Stimulated activated CD8-positive, alpha-beta memory T cell treated with anti-CD3 and anti-CD28 coated beads, Interleukin-4, amount 100 ng/mL, for 1 hour (primary cell): ENCODE data around the gene PHLDA1.

ENCODE experiments used
- DNase-seq, 2 donors: peaks; one replicate each; pipeline ENCODE4 v3.0.0-alpha.2; 2020; ENCODE audit warnings: low read depth in 2 of 2, low spot score in 1 of 2

The PHLDA1 gene

DNA sequence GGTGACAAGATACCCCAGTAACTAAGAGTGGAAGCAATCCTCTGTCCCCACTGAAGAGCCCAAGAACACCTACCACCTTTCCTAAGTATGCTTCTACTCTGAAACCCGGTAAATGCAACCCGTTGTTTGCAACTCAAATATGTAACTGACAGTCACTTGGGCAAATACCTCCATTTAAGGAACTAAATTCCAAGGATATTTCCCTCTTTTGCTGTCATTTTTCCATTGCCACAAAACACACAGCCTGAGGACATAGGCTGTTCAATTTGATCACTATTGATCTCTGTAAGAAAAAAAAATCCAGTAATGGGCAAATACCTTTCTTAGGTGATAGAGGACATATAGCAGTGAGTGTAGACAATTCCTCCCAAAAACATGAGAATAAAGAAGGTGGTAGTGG is 6.6 kb upstream of the PHLDA1 start:
- DNase-seq = no peak

DNA sequence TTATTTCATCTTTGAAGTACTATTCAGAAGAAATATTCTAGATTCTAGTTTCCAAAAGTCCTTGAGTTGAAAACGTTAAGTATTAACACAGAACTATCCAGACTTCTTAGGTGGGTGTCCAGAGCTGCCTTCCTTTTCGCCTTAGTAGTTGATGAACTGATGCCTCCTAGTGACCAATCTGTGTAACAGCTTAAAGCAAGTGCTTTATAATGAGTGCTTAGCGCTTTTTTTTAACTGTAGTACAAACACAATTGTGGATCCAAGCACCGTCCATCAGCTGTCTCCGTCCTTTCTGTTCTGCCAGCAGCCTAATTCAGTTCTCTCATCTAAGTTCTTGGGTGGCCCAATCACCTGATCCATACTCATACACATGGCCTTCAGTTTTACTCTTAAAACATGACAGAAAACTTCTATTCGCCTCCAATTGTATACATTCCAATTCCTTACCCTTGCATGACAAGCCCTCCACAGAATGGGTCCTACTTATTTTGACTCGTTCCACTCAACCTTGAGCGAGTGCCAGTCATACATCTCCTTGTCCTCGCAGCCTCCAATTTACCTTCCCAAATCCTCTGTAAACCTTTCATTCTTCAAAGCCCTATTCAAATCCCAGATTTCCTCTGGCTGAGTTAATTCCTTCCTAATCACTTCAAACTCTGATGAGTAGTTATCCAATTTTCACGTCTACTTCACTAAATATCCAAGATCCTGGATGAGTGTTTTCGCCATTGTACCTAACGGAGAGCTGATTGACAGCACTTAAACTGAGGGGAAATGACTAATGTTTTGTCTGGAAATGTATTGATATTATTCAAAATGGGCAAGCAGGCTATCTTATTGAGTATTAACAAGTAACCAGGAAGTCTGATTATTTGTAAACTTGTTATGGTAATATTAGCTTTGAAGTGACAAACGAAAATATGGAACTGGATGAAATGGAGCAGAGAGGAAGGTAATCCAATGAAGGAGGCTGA is 5.8 kb upstream of the PHLDA1 start:
- DNase-seq = no peak

DNA sequence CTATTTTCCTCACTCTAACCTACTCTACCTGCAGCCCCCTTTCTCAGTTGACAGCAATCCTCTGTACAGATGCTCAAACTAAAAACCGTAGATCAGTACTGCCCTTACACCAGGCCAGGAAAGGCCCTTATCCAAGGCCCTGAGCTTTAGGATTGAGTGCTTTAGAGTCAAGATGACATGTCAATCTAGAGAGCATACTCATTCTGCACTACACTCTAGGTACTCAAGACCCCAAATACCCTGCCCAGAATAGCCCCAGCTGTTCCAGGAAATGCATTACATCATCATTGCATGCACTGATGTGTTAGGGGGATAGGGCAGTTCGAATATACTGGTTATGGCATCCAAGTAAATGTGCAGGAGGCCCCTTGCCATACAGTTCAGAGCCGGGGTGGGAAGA is 3.5 kb upstream of the PHLDA1 start:
- no peak for DNase-seq

DNA sequence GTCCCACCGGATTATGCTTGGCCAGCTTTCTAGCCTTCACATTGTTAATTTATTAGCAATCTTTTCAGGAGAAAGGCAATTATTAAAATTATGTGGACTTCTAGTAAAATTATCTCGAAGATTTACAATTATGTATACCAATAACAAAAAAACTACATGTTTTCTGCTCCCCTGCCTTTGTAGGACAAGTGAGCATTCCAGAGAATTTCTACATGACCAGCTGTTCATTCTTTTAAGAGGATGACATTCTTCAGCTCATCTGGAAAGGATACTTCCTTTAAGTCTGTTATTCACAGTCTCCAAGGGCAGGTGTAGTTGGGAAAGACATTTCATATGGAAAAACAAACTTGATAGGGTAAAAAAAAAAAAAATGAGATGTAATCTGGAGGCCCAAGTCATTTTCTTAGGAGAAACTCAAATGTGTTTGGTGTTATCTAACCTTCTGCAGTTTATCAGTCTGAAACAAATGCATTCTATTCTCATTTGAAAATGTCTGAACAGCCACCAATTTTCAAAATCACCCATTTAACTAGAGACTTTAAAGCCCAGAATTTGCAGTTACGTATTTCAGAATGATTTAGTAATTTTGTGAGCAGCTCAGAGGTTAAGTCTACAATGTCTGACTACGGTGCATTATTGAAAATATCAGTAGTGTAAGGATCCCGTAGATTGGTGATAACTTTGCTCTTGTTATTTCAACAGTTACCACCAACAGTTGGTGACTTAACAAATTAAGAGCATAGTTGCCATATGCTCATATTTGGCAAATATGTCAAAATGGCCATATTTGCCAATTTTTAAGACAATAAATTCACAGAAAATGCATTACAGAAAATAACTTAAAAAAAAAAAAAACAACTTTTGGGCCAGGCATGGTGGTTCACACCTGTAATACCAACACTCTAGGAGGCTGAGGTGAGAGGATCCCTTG is 1.8 kb upstream of the PHLDA1 start:
- no peak for DNase-seq

DNA sequence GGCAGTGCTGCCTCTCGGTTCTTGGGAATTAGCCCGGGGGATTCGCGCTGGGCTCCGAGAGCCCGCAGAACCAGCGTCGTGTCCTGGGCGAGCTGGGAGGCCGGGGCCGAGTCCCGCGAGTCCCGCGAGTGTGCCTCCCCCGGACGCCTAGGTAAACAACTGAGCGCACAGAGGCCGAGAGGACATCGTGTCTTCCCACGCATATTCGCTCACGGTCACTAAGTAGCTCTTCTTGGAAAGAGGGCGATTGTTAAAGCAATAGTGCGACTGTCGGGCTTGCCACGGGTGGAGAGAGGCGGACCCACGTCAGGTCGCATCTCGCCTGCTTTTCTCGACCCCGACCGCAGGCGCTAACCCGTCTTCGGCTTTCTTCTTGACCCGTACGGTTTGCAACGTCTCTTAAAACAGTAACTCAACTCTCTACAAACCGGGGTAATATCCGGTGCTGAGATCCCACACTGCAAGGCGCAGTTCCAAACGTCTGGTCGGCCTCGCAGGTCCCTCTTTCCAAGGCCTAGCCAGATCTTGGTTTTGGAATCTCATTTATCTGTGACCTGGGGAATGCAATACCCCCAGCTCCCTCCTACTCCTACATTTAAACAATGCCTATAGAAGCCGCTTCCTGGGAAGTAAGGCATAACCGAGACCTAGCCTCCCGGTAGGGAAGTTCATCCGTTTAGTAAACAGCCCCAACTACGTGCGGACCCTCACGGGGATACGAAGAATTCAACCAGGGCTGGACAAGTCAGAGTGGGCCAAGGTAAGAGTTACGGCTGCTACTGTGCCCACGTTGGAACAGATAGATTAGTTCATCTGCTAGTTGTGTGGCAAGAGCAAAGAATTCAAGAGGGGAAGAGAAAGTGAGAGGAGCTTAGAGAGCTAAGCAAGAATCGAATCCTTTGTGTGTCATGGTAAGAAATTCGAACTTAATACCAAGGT is 736 bp upstream of the PHLDA1 start:
- DNase-seq = no peak

DNA sequence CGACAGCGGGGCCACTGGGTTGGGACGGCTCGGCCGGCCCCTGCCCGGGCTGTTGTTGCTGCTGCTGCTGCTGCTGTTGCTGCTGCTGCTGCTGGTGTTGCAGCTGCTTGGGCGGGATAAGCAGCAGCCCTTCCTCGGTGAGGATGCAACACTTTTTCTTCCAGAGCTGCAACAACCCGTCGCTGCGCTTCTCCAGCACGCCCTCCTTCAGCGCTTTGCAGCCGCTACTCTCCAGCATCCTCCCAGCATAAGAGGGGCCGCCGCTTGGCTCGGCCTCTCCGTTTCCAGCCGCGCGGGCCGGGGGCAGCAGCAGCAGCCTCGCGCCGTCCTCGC is 529 bp downstream of the PHLDA1 start:
- DNase-seq = no peak

DNA sequence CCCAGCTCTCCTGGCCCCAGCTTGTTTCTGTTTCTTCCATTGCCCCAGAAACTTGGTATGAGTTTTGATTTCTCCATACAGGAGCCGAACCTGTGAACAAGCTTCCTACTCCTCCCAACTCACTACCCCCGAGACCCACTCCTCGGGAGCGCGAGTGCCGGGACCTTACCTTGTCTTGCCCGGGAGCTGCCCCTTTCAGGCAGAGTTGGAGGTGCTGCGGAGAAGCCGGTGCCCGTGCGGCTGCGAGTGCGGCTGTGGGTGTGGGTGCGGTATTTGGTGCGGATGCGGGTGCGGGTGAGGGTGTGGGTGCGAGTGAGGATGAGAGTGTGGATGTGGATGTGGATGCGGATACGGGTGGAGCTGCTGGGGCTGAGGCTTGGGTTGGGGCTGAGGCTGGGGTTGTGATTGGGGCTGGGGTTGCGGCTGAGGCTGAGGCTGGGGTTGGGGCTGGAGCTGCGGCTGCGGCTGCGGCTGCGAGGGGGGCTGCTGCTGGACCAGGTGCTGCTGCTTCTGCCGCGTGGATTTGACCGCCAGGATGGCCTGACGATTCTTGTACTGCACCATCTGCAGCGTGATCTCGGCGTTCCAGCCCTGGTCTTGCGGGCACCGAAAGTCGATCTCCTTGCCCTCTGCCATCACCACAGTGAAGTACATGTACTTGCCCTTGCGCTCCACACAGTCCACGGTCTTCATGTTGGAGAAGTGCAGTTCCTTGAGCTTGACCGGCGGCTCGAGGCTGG is 1.1 kb downstream of the PHLDA1 start:
- DNase-seq = peak in 1 of 2 donors; percentile 27

DNA sequence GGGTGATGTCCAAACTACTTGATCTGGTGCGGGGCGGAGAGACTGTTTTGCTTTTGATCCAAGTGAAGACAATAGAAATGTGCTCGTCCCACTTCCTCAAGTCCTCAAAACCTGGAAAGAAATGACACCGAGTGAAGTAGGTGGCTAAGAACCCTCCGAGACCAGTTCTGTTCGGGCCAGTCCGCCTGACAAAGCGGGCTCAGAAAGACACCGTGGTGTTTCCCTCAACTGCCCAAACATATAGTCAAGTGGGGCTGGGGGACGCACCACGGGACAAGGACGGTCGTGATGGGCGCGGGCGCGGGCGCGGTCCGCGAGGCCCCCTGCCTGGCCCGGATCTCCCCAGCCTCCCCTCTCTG is 1.6 kb downstream of the PHLDA1 start:
- DNase-seq = no peak

DNA sequence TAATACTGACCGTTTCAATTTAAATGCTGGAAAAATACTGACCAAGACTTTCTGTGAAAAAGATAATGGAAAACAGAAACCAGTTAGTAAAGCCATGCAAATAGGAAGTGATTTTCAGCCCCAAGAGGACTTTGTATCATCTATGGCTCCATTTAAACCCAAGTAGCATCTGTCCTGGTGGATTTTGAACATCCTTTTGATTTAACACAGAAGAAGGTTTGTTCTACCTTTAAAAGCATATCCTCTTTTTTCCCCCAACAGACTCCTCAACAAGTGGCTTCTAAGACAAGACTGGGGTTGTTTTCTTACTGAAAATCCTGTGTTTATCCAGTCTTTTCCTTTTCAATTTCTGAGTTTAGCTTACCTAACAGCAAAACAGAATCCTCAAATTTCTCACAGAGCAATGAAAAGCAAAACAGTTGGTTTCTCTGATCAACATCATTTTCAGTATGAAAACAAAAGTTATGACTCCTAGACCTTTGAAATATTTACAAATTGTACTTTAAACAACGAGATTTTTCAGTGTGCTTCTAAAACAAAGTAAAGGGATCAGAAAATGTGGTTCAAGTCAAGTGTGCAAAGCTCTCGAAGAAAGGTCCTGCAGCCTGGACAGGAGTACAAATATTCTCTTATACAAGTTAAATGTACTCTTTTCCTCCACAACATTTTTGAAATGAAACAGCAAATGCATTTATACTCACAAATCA is 2.9 kb downstream of the PHLDA1 start:
- DNase-seq = no peak

DNA sequence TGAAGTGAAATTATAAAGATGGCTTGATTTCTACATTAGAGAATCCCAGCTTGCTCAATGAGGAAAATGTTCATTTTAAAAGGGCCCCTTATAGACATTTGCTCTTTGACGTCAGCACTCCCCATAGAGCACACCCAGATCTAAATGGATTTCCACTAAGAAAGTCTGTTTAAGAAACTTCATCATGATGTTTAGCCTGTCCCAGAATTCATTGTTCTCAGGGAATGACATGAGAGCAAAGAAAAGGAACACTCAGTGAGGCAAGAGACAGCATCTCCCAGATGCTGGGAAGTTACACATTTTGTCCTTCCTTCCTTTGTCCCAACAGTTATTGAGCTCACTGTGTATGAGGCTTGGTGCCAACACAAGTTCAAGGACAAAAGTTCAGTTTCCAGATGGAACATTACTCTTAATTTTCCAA is 4.9 kb downstream of the PHLDA1 start:
- DNase-seq = no peak

DNA sequence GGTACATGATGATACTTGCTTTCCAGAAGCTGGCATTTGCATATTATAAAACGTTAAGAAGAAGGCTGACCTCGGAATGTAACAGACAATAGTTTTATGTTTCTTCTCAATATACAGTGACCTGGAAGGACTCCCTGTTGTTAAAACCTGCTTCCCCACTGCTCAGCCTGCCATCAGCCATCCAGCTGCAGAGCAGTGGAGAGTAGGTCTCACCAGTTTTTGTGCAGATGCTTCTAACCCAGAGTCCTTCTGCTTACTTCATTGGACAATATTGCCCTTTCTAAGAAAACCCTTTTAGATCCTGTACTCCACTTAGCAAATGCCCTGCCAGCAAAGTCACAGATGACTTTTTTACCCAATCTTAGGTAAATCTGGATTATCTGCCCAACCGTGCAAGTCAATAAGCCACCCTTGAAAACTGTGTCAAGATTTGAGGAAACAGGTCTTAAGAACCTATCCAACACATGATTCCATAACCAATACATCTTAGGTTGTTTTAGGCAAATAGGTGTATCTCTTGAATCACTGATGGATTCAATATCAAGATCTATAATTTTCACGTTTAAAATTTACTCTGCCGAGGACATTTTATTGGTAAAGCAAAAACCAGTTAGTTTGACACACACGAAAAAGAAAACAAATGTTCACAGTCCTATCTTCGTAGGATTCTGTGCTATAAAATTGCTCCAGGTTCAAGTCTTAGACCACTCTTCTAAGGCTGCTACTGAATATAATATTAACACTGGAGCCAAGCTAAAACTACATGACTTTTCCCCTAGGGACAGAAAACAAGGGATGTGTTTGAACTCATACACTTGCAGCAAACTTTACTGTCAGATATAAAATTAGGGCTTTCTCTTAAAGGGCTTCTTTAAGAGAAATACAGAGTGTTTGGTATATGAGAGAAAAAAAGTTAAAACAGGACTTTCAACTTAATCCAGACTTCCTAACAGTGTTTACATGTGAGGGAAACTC is 5.7 kb downstream of the PHLDA1 start:
- no peak for DNase-seq

DNA sequence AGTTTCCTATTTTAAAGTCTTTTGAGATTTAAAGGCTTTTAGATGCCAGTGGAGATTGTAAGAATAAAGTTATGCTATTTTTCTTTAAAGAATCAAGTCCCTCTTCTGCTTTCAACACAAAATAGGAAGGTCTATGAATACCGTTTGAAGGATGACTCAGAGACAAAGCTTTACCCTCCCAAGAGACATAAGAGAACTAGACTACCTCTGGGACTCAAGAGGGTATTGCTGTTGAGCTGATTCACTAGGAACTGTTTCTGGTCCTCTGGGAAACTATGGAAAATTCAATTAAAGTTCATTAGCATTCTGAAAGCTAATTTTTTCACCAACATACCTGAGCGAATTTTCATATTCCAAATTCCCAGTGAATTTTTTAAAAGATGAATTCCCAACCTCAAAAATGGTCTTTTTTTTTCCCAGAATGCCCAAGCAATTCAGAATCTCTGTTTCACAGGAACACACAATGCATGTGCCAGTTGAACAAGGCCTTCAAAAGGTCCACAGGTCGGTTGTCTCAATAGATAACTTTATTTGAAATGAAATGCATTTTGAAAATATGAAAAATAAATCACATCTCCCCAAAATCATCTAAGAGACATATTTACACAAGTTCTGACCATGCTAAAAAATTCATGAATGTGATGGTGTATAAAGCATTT is 6.5 kb downstream of the PHLDA1 start:
- DNase-seq = no peak

DNA sequence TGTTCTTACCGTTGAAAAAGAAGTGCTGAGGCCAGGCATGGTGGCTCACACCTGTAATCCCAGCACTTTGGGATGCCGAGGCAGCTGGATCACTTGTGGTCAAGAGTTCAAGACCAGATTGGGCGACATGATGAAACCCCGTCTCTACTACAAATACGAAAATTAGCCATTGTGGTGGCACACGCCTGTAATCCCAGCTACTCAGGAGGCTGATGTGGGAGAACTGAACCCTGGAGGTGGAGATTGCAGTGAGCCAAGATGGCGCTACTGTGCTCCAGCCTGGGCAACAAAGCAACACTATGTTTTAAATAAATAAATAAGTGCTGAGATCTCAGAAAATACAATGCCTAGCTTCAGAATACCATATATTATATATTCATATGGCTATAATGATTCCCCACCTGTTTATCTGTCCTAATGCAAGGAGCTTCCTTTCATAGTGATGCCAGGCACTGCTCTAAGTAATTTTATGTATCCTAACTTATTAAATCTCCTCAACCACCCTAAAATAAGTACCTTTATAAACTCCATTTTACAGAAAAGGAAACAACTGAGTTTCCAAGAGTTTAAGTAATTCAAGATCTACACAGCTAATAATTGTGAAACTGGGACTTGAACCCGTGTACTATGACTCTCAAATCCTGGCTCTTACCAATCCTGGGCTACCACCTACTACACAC is 7.3 kb downstream of the PHLDA1 start:
- DNase-seq = no peak

DNA sequence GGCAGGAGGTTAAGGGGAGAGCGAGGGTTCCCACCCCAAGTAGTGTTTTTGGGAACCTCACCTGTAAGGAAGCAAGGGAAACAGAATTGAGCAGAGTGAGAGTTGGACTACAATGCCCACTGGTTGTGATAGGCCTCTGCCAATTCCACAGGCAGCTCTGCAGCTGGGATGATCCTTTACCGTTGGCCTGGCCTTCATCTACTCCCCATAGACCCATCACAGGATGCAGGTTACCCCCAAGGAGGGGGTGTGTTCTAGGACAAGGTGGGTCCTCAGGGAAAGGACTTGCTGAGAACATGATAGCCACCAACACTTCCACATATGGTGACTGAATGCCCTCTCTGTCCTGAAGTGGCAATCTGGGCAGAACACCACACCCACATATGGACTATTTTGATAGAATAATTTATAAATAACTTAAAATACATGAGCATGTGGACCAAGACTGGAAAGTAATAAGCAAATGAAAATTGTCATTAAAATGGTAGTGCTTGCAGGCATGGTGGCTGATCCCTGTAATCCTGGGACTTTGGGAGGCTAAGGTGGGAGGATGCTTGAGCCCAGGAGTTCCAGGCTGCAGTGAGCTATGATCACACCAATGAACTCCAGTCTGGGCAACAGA is 8.4 kb downstream of the PHLDA1 start:
- no peak for DNase-seq

DNA sequence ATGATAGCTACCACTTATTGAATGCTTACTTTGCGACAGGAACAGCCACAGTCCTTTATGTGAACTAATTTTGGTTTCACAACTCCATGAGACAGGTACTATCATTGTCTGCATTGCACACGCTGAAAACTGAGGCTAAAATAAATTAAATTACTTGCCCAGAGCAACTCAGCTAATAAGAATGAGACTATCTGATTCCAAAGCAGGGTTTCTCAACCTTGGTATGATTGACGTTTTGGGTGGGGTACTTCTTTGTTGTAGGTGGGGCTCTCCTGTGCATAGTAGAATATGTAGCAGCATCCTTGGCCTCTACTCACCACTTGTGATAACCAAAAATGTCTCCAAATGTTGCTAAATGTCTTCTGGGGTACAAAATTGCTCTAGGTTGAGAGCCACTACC is 9.1 kb downstream of the PHLDA1 start:
- DNase-seq = no peak

DNA sequence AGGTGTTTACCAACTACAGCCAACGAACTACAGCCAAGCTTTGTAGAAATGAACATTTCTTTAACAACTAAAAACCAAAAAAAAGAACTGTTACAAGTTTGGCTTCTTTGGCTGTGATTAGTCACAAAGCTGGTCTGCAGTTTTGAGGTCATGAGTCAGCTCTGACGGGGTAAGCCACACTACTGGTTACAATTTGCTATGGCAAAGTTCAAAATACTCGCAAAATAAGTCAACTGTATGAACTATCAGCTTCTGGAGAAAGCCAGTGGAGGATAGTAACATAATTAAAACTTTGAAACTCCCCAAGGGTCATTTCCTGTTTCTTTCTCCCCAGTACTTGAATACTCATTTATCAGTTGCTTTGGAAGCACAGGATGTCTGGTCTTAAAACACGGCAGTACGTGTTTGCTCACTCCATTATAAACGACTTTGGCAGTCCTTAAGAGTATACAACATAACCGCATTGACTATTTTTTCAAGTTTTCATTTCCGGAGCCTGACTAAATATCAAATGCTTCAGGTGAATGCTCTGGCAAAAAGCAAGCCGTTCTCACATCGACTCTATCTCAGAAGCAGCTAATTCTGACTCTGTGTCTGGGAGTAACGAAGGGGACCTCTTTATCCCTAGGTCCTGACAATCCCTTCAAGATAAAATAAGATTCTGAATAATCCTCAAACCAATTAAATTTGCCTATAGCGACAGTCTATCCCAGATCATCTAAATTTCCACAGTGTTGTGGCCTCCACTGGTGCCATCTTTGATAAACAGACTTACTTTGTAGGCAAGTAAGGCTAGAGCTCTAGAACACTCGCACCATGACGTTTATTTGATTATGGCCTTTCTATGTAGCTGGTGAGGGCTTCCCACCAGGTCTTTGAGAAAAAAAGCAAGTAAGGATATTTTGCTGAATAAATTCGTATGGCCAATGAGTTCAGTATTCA is 10.6 kb downstream of the PHLDA1 start:
- peak in 1 of 2 donors; percentile 41 for DNase-seq
